ENCODE data around the gene HAGHL.
A peak's percentile ranks its signal among the peaks of the same experiment; 100 is the strongest.

HAGHL gene

GRCh38 chr16:715477-716199 lies 11.3 kb upstream of the HAGHL start:
- no peak for TF ChIP-seq CTCF (IDR thresholded peaks at IDR 0.05; ENCODE audit: low read depth, low read length)
- DNase-seq (ENCODE audit: low read depth in 2 of 2): peak in 1 of 2 donors; percentile 29
- peak overlapping the region; percentile 48 to 63 for H3K4me3 ChIP-seq (replicated peaks in 1 of 2; ENCODE audit: low read depth in 2 of 2, low read length in 2 of 2)

- no peak for TF ChIP-seq CTCF (IDR thresholded peaks at IDR 0.05; ENCODE audit: low read depth, low read length)
- peak overlapping the region; percentile 48 to 63 for H3K4me3 ChIP-seq (replicated peaks in 1 of 2; ENCODE audit: low read depth in 2 of 2, low read length in 2 of 2)
- peak; percentile 50 to 83 for DNase-seq (ENCODE audit: low read depth in 2 of 2)
These were observed 10.7 kb upstream of the HAGHL start for GRCh38 chr16:716200-716568.

- TF ChIP-seq CTCF (IDR thresholded peaks at IDR 0.05; ENCODE audit: low read depth, low read length): no peak
- DNase-seq (ENCODE audit: low read depth in 2 of 2): no peak
- H3K4me3 ChIP-seq (replicated peaks in 1 of 2; ENCODE audit: low read depth in 2 of 2, low read length in 2 of 2): no peak overlapping the region
These were observed 10.1 kb upstream of the HAGHL start for GRCh38 chr16:716768-717325.

- no peak for DNase-seq (ENCODE audit: low read depth in 2 of 2)
- no peak for TF ChIP-seq CTCF (IDR thresholded peaks at IDR 0.05; ENCODE audit: low read depth, low read length)
- no peak overlapping the region for H3K4me3 ChIP-seq (replicated peaks in 1 of 2; ENCODE audit: low read depth in 2 of 2, low read length in 2 of 2)
These were observed 9.3 kb upstream of the HAGHL start for GRCh38 chr16:717450-718245.

GRCh38 chr16:718389-718788 lies 8.5 kb upstream of the HAGHL start:
- DNase-seq (ENCODE audit: low read depth in 2 of 2): no peak
- TF ChIP-seq CTCF (IDR thresholded peaks at IDR 0.05; ENCODE audit: low read depth, low read length): no peak
- H3K4me3 ChIP-seq (replicated peaks in 1 of 2; ENCODE audit: low read depth in 2 of 2, low read length in 2 of 2): no peak overlapping the region

GRCh38 chr16:718922-719321 lies 8.0 kb upstream of the HAGHL start:
- H3K4me3 ChIP-seq (replicated peaks in 1 of 2; ENCODE audit: low read depth in 2 of 2, low read length in 2 of 2): no peak overlapping the region
- no peak for TF ChIP-seq CTCF (IDR thresholded peaks at IDR 0.05; ENCODE audit: low read depth, low read length)

More at GRCh38 chr16:718922-719321, 8.0 kb upstream of the HAGHL start:
- DNase-seq (ENCODE audit: low read depth in 2 of 2): no peak

Measured in cardiac fibroblast (primary cell).